HCT116 (cell line): ENCODE results near the gene CAPZB. TPM values are rescaled to one million over a fixed set of nuclear protein-coding genes. Genes with fewer than 3 reads are reported as not detected.

Source experiments
- ATAC-seq: fragments of 200-7000 bp; cut with Tn5 transposase; 2 replicates; pipeline ENCODE4 v1.9.1; 2020; ENCODE audit warnings: mild to moderate bottlenecking, moderate library complexity
- BruUV-seq: library from RNA; stranded (reverse); fragments of 400-500 nt; replicated peaks from 2 replicates; lab custom pipeline; 2021; lab: Mats Ljungman, UMichigan
- CTCF ChIA-PET: fragments of 300-600 bp; sonication (Branson Sonifier 250); formaldehyde crosslinking; loops from one replicate; lab custom pipeline; 2021; ENCODE audit warnings: antibody characterized with exemption; lab: Charles Lee
- POLR2A ChIA-PET: fragments of 300-600, 350-600 bp; sonication (Branson Sonifier 250); formaldehyde crosslinking; loops from one replicate; lab custom pipeline; 2021; ENCODE audit warnings: antibody characterized with exemption; lab: Charles Lee
- RAD21 ChIA-PET, 2 experiments: fragments of 300-600 bp; sonication (Branson Sonifier 250); formaldehyde crosslinking; loops; one replicate each; lab custom pipeline; 2023; ENCODE audit warnings: low total read pairs in 2 of 2; ENCODE audit not compliant: uncharacterized antibody in 2 of 2, unreplicated experiment in 2 of 2, low non-redundant PET in 1 of 2; lab: Charles Lee
- DNase-seq: peaks from one replicate; pipeline ENCODE4 v3.0.0-alpha.2; 2010; ENCODE audit warnings: low read depth, low spot score
- H2AFZ ChIP-seq: fragments of 200-600 bp; shearing (Covaris generic), sonication (generic); 2 replicates; pipeline ENCODE4 v1.6.1; 2017; ENCODE audit warnings: low read depth, mixed run types, mixed read lengths, antibody characterized with exemption, low read length; ENCODE audit not compliant: poor library complexity, severe bottlenecking
- H3K27ac ChIP-seq: 2 replicates; pipeline ENCODE4 v1.5.1; 2012; ENCODE audit warnings: low read depth, low read length
- H3K27me3 ChIP-seq: fragments of 200-600 bp; sonication (generic); 2 replicates; pipeline ENCODE4 v1.6.1; 2016; ENCODE audit warnings: mixed run types, low read length, mixed read lengths; ENCODE audit not compliant: insufficient read depth
- H3K36me3 ChIP-seq, 2 experiments: fragments of 200-500 bp in 1 of 2; fragments of 200-600 bp in 1 of 2; sonication (Bioruptor generic) in 1 of 2; sonication (generic) in 1 of 2; 2 replicates each; pipeline versions ENCODE4 v1.5.1 to v1.6.1; 2014 to 2016; ENCODE audit warnings: low read length in 2 of 2, inconsistent platforms in 1 of 2, mixed read lengths in 1 of 2, mixed run types in 1 of 2; ENCODE audit not compliant: insufficient read depth in 2 of 2, control insufficient read depth in 1 of 2
- H3K4me1 ChIP-seq, 2 experiments: fragments of 200-600 bp in 1 of 2; sonication (generic) in 1 of 2; 2 replicates each; pipeline versions ENCODE4 v1.5.1 to v1.6.1; 2012 to 2017; ENCODE audit warnings: low read length in 2 of 2, inconsistent platforms in 1 of 2, mild to moderate bottlenecking in 1 of 2, mixed read lengths in 1 of 2, mixed run types in 1 of 2, moderate library complexity in 1 of 2; ENCODE audit not compliant: insufficient read depth in 2 of 2, control insufficient read depth in 1 of 2
- H3K4me2 ChIP-seq: fragments of 200-600 bp; sonication (generic); 2 replicates; pipeline ENCODE4 v1.6.1; 2017; ENCODE audit warnings: mixed run types, low read length, mixed read lengths
- H3K4me3 ChIP-seq, 2 experiments: fragments of 200-600 bp in 1 of 2; sonication (generic) in 1 of 2; replicated peaks in 1 of 2; 2 replicates each; pipeline ENCODE4 v1.5.1; 2011 to 2016; ENCODE audit warnings: low read length in 2 of 2, control low read depth in 1 of 2, low read depth in 1 of 2, mild to moderate bottlenecking in 1 of 2, mixed read lengths in 1 of 2, mixed run types in 1 of 2
- H3K79me2 ChIP-seq: fragments of 200-600 bp; sonication (generic); 2 replicates; pipeline ENCODE4 v1.6.1; 2017; ENCODE audit warnings: mild to moderate bottlenecking, mixed run types, low read length, moderate library complexity, mixed read lengths; ENCODE audit not compliant: insufficient read depth
- H3K9ac ChIP-seq: fragments of 200-600 bp; sonication (generic); 2 replicates; pipeline ENCODE4 v1.6.1; 2016; ENCODE audit warnings: low read length, mixed read lengths
- H3K9me2 ChIP-seq: fragments of 200-600 bp; sonication (generic), shearing (Covaris generic); 2 replicates; pipeline ENCODE4 v1.6.1; 2017; ENCODE audit warnings: mixed run types, mild to moderate bottlenecking, moderate library complexity; ENCODE audit not compliant: insufficient read depth
- H3K9me3 ChIP-seq, 2 experiments: fragments of 200-500 bp in 1 of 2; fragments of 200-600 bp in 1 of 2; sonication (Bioruptor generic) in 1 of 2; sonication (generic) in 1 of 2; 2 replicates each; pipeline ENCODE4 v1.6.1; 2014 to 2017; ENCODE audit warnings: low read length in 2 of 2, mixed read lengths in 2 of 2, inconsistent platforms in 1 of 2, low read depth in 1 of 2, mild to moderate bottlenecking in 1 of 2, mixed run types in 1 of 2, moderate library complexity in 1 of 2; ENCODE audit not compliant: control insufficient read depth in 1 of 2, insufficient read depth in 1 of 2
- H4K20me1 ChIP-seq: fragments of 200-600 bp; sonication (generic), shearing (Covaris generic); 2 replicates; pipeline ENCODE4 v1.6.1; 2017; ENCODE audit warnings: mixed run types, mild to moderate bottlenecking, moderate library complexity; ENCODE audit not compliant: insufficient read depth
- ATF3 ChIP-seq: IDR thresholded peaks from 2 replicates; pipeline ENCODE4 v1.6.1; 2012
- CTCF ChIP-seq, 3 experiments: fragments of 200-600 bp in 1 of 3; sonication (generic) in 1 of 3; IDR thresholded peaks in 2 of 3; conservative IDR thresholded peaks in 1 of 3; 2 replicates each; pipeline ENCODE4 v1.5.1; 2012 to 2017; ENCODE audit warnings: low read depth in 2 of 3, low read length in 2 of 3, antibody characterized with exemption in 1 of 3, borderline replicate concordance in 1 of 3, control low read depth in 1 of 3, mild to moderate bottlenecking in 1 of 3, mixed read lengths in 1 of 3, mixed run types in 1 of 3, moderate library complexity in 1 of 3; ENCODE audit not compliant: insufficient read depth in 1 of 3
- EGR1 ChIP-seq: IDR thresholded peaks from 2 replicates; pipeline ENCODE4 v1.6.1; 2012; ENCODE audit warnings: low read depth
- EZH2 ChIP-seq: fragments of 200-600 bp; sonication (generic); IDR thresholded peaks from 2 replicates; pipeline ENCODE4 v1.6.1; 2017; ENCODE audit warnings: antibody characterized with exemption, mixed run types
- EZH2phosphoT487 ChIP-seq: fragments of 200-600 bp; IDR thresholded peaks from 2 replicates; pipeline ENCODE4 v1.6.1; 2018; ENCODE audit warnings: antibody characterized with exemption, borderline replicate concordance
- FOSL1 ChIP-seq: IDR thresholded peaks from 2 replicates; pipeline ENCODE4 v1.6.1; 2012; ENCODE audit warnings: low read depth
- POLR2A ChIP-seq: IDR thresholded peaks from 2 replicates; pipeline ENCODE4 v1.7.0; 2011; ENCODE audit warnings: borderline replicate concordance; ENCODE audit not compliant: insufficient read depth, insufficient read length; ENCODE audit errors: extremely low read depth
- POLR2AphosphoS5 ChIP-seq: IDR thresholded peaks from 2 replicates; pipeline ENCODE4 v1.6.1; 2011; ENCODE audit warnings: mild to moderate bottlenecking, low read depth, low read length, moderate library complexity
- SP1 ChIP-seq: IDR thresholded peaks from 2 replicates; pipeline ENCODE4 v1.6.1; 2012; ENCODE audit warnings: low read depth
- SRF ChIP-seq: IDR thresholded peaks from 2 replicates; pipeline ENCODE4 v1.6.1; 2012; ENCODE audit warnings: low read depth
- TCF7L2 ChIP-seq: IDR thresholded peaks from 2 replicates; pipeline ENCODE4 v1.7.0; 2011; ENCODE audit warnings: borderline replicate concordance, inconsistent platforms; ENCODE audit not compliant: insufficient read depth, insufficient read length; ENCODE audit errors: extremely low read depth
- YY1 ChIP-seq: IDR thresholded peaks from 2 replicates; pipeline ENCODE4 v1.6.1; 2011; ENCODE audit warnings: low read length, low read depth, moderate library complexity, mild to moderate bottlenecking; ENCODE audit not compliant: insufficient replicate concordance; ENCODE audit errors: extremely low read depth
- ZBTB33 ChIP-seq: IDR thresholded peaks from 2 replicates; pipeline ENCODE4 v1.6.1; 2011; ENCODE audit warnings: mild to moderate bottlenecking, low read length, moderate library complexity; ENCODE audit not compliant: insufficient replicate concordance; ENCODE audit errors: extremely low read depth
- ZFX ChIP-seq: fragments of 450-650 bp; IDR thresholded peaks from 2 replicates; pipeline ENCODE4 v1.6.1; 2017
- ZNF274 ChIP-seq: fragments of 200-500 bp; sonication (Bioruptor generic); IDR thresholded peaks from 2 replicates; pipeline ENCODE4 v1.6.1; 2014; ENCODE audit warnings: mild to moderate bottlenecking, low read depth, low read length, inconsistent platforms
- intact Hi-C: fragments of 100-400 bp; cut with micrococcal nuclease; formaldehyde crosslinking; loops from 2 replicates; pipeline ENCODE4 v1.10.0; 2022
- total RNA-seq: library from RNA; stranded (reverse); gene quantifications from one replicate; pipeline ENCODE4 v1.2.1, GENCODE V29; 2021; ENCODE audit not compliant: unreplicated experiment

The CAPZB gene
- total RNA-seq, 1 experiment from 2014 or later: 203 TPM

- RAD21 ChIA-PET: interaction anchor here in 1 of 2 experiments (0.5 kb wide), 1 partner anchor 67 kb away, joined by 3 read pairs; no protein-coding TSS in a partner anchor
- Histone ChIP-seq H3K9me2 (no peaks in the 10 kb centered on the region), H3K36me3 (peaks cover 5 to 22% of the 10 kb centered on the region in 2 experiments; a peak in 3 of 4 replicates), H3K4me2 (no peak overlapping the region), H3K9ac (no peak overlapping the region), H3K79me2 (no peaks in the 10 kb centered on the region; the same call in 1 of the 2 replicates), H3K27ac (no peak overlapping the region), H3K4me1 (no peaks in the 10 kb centered on the region), H3K4me3 (no peak overlapping the region), H2AFZ (no peak overlapping the region), H3K9me3 (no peaks in the 10 kb centered on the region)
- intact Hi-C loops: no loop called here
- POLR2A ChIA-PET: no interaction called here
- CTCF ChIA-PET: interaction anchor here (1.0 kb wide), 1 partner anchor 12 kb away, joined by 3 read pairs; no protein-coding TSS in a partner anchor
- no peak for ATAC-seq
- no peak for TF ChIP-seq SRF
- TF ChIP-seq FOSL1: no peak
- TF ChIP-seq ZNF274: no peak
- no peak for TF ChIP-seq ATF3
- TF ChIP-seq POLR2A: no peak
- no peak for TF ChIP-seq EGR1
- no peak for TF ChIP-seq TCF7L2
- no peak for TF ChIP-seq ZBTB33
- no peak for TF ChIP-seq YY1
- TF ChIP-seq ZFX: no peak
- no peak for TF ChIP-seq SP1
- TF ChIP-seq POLR2AphosphoS5: no peak
- TF ChIP-seq EZH2: no peak
- no peak for TF ChIP-seq CTCF (IDR thresholded peaks at IDR 0.05 in 2 of 3, conservative IDR thresholded peaks at IDR 0.05 in 1 of 3; ENCODE audit: borderline replicate concordance in 1 of 3, insufficient read depth in 1 of 3, low read depth in 2 of 3, low read length in 2 of 3)
- no peak for TF ChIP-seq EZH2phosphoT487
- TF ChIP-seq, all 23 proteins: peak for 0
- DNase-seq: no peak
- H4K20me1 ChIP-seq: no peaks in the 10 kb centered on the region
- BruUV-seq: no TSS peak
- no peaks in the 10 kb centered on the region for H3K27me3 ChIP-seq
Measured at GRCh38 chr1:19374926-19375325, 110.4 kb downstream of the CAPZB start.
